HG03159 (cell line): ENCODE results near the gene UPP1.
"Not testable (repeated sequence)": the region's sequence is repeated elsewhere in the genome, so short reads cannot be mapped to it uniquely, and the experiment has no call there.

ENCODE experiments used
- ATAC-seq: cut with Tn5 transposase; IDR thresholded peaks from one replicate; pipeline ENCODE4 v1.9.1; 2021; ENCODE audit warnings: mild to moderate bottlenecking, moderate library complexity; ENCODE audit not compliant: unreplicated experiment

The UPP1 gene

GRCh38 chr7:48109848-48110663 is 21.0 kb downstream of the UPP1 start:
- peak; percentile 80 for ATAC-seq

GRCh38 chr7:48110868-48111267 is 21.8 kb downstream of the UPP1 start:
- ATAC-seq: no peak

GRCh38 chr7:48111596-48111995 is 22.5 kb downstream of the UPP1 start:
- no peak for ATAC-seq

- no peak for ATAC-seq
Observed at GRCh38 chr7:48112401-48113165, 23.5 kb downstream of the UPP1 start.

GRCh38 chr7:48113275-48113674 is 24.2 kb downstream of the UPP1 start:
- ATAC-seq: no peak

GRCh38 chr7:48114115-48114514 is 25.1 kb downstream of the UPP1 start:
- no peak for ATAC-seq

- ATAC-seq: no peak
Observed at GRCh38 chr7:48114589-48114988, 25.5 kb downstream of the UPP1 start.

GRCh38 chr7:48116043-48116442 is 27.0 kb downstream of the UPP1 start:
- ATAC-seq: no peak

- no peak for ATAC-seq
Observed at GRCh38 chr7:48118041-48118440, 29.0 kb downstream of the UPP1 start.

- ATAC-seq: not testable (repeated sequence)
Observed at GRCh38 chr7:48120536-48120935, 31.5 kb downstream of the UPP1 start.

GRCh38 chr7:48126037-48126436 is 37.0 kb downstream of the UPP1 start:
- no peak for ATAC-seq

- peak; percentile 81 for ATAC-seq
Observed at GRCh38 chr7:48130658-48131108, 41.6 kb downstream of the UPP1 start.

GRCh38 chr7:48132792-48133191 is 43.7 kb downstream of the UPP1 start:
- ATAC-seq: no peak

GRCh38 chr7:48139459-48139858 is 50.4 kb downstream of the UPP1 start:
- no peak for ATAC-seq

GRCh38 chr7:48140001-48140681 is 51.1 kb downstream of the UPP1 start:
- no peak for ATAC-seq

- no peak for ATAC-seq
Observed at GRCh38 chr7:48141521-48141920, 52.5 kb downstream of the UPP1 start.

GRCh38 chr7:48144291-48144768 is 55.3 kb downstream of the UPP1 start:
- no peak for ATAC-seq

- ATAC-seq: no peak
Observed at GRCh38 chr7:48147078-48147591, 58.1 kb downstream of the UPP1 start.

- ATAC-seq: not testable (repeated sequence)
Observed at GRCh38 chr7:48147690-48148089, 58.6 kb downstream of the UPP1 start.

GRCh38 chr7:48148311-48148710 is 59.2 kb downstream of the UPP1 start:
- ATAC-seq: no peak

GRCh38 chr7:48149058-48149457 is 60.0 kb downstream of the UPP1 start:
- no peak for ATAC-seq
